Measurements from ENCODE around the gene TRAPPC5.
"Not testable (repeated sequence)": the region's sequence is repeated elsewhere in the genome, so short reads cannot be mapped to it uniquely, and the experiment has no call there.

The TRAPPC5 gene

GRCh38 chr19:7643031-7643415 is 37.6 kb upstream of the TRAPPC5 start:
- no peaks in the 10 kb centered on the region for H3K9me3 Mint-ChIP-seq
- no peaks in the 10 kb centered on the region for H3K27me3 Mint-ChIP-seq
- peaks cover 22% of the 10 kb centered on the region for H3K4me1 Mint-ChIP-seq
- H3K27ac Mint-ChIP-seq, result no peak overlapping the region
- H3K4me3 Mint-ChIP-seq, result no peak overlapping the region
- peaks cover 4% of the 10 kb centered on the region for H3K36me3 Mint-ChIP-seq

DNA sequence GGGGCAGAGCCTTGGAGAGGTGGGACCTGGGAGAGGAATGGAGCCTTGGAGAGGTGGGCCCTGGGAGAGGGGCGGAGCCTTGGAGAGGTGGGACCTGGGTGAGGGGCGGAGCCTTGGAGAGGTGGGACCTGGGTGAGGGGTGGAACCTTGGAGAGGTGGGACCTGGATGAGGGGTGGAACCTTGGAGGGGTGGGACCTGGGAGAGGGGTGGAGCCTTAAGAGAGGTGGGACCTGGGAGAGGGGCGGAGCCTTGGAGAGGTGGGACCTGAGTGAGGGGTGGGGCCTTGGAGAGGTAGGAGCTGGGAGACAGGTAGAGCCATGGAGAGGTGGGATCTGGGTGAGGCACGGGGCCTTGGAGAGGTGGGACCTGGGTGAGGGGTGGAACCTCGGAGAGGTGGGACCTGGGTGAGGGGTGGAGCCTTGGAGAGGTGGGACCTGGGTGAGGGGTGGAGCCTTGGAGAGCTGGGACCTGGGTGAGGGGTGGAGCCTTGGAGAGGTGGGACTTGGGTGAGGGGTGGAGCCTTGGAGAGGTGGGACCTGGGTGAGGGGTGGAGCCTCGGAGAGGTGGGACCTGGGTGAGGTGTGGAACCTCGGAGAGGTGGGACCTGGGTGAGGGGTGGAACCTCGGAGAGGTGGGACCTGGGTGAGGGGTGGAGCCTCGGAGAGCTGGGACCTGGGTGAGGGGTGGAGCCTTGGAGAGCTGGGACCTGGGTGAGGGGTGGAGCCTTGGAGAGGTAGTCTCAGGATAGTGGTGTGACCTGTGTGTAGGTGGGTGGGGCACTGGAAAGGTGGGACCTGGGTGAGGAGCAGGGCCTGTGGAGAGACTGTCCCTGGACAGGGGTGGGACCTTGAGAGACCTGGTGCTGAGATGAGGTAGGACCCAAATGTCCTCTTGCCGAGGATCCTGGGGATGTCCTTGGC is 36.7 kb upstream of the TRAPPC5 start:
- H3K27me3 Mint-ChIP-seq, H3K36me3 Mint-ChIP-seq, H3K4me3 Mint-ChIP-seq, H3K9me3 Mint-ChIP-seq, H3K27ac Mint-ChIP-seq: not testable (repeated sequence)
- H3K4me1 Mint-ChIP-seq, result peaks cover 14% of the 10 kb centered on the region

- no peak overlapping the region for H3K27ac Mint-ChIP-seq
- no peak overlapping the region for H3K4me3 Mint-ChIP-seq
- H3K4me1 Mint-ChIP-seq, result peaks cover 9% of the 10 kb centered on the region
- no peaks in the 10 kb centered on the region for H3K27me3 Mint-ChIP-seq
- H3K36me3 Mint-ChIP-seq, result peaks cover 4% of the 10 kb centered on the region
- H3K9me3 Mint-ChIP-seq, result no peaks in the 10 kb centered on the region
Observed at GRCh38 chr19:7644550-7644877, 36.1 kb upstream of the TRAPPC5 start.

DNA sequence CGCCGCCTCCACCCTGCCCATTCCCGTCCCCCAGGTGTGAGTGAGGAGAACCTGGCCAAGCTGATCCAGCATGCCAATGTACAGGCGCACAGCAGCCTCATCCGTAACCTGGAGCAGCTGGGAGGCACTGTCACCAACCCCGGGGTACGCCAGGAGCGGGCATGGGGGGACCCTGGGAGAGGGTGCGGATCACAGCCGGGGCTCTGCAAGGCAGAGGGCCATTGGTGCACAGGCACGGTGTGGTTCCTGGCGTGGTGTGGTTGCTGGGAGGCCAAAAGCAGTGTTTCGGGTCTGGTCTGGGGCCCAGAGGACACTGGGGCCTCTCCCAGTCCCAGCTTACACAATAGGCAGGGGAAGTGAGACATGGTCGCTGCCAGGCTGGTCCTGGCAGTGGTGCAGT is 35.5 kb upstream of the TRAPPC5 start:
- Mint-ChIP-seq H3K4me1 (peaks cover 3% of the 10 kb centered on the region), H3K27me3 (no peaks in the 10 kb centered on the region), H3K27ac (no peak overlapping the region), H3K9me3 (no peaks in the 10 kb centered on the region), H3K36me3 (peaks cover 4% of the 10 kb centered on the region), H3K4me3 (no peak overlapping the region)

DNA sequence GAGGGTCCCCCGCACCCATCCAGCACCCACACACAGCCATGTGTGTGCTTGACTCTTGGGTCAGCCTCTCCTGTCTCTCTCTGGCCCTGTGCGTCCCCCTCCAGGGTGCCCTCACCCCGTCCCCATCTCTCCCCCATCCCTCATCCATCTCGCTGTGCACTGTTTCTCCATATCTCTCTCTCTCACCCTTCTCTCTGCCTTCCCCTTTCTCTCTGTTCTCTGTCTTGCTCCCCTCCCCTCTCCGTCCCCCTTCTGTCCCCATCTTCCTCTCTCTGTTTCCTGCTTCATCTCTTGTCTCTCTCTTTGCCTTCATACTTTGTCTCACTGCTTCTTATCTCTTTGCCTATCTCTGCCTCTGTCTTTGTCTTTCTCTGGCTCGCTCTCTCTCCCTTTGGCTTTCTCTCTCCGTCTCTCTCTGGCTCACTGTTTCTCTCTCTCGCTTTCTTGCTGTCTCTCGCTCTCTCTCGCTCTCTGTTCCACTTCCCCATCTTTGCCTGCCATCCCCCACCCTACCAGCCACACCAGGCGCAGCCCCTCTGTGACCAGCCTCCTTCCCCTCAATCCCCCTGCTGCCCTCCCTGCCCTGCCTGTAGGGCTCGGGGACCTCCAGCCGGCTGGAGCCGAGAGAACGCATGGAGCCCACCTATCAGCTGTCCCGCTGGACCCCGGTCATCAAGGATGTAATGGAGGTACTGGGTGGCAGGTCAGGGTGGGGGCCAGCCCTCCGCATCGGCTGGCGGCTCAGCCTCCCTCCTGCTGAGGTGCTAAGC is 34.8 kb upstream of the TRAPPC5 start:
- Mint-ChIP-seq H3K4me3 (no peak overlapping the region), H3K27ac (no peak overlapping the region), H3K9me3 (no peaks in the 10 kb centered on the region)

DNA sequence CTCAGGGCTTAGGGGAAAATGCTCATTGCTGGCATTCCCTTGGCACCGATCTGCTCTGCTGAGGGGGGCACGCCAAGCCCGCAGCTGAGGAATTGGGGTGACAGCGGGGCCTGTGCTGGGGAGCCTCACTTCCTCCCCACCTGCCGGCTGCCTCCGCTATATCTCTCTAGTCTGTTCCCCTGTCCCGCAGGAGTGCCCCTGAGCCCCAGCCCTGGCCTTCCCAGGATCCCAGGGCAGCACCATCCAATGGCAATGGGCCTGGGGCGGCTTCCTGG is 34.3 kb upstream of the TRAPPC5 start:
- no peaks in the 10 kb centered on the region for H3K9me3 Mint-ChIP-seq
- no peaks in the 10 kb centered on the region for H3K27me3 Mint-ChIP-seq
- H3K27ac Mint-ChIP-seq, result no peak overlapping the region
- no peaks in the 10 kb centered on the region for H3K4me1 Mint-ChIP-seq
- peaks cover 4% of the 10 kb centered on the region for H3K36me3 Mint-ChIP-seq
- no peak overlapping the region for H3K4me3 Mint-ChIP-seq

More for the DNA sequence above, 34.8 kb upstream of the TRAPPC5 start:
- no peaks in the 10 kb centered on the region for H3K4me1 Mint-ChIP-seq
- no peaks in the 10 kb centered on the region for H3K27me3 Mint-ChIP-seq
- H3K36me3 Mint-ChIP-seq, result peaks cover 4% of the 10 kb centered on the region

DNA sequence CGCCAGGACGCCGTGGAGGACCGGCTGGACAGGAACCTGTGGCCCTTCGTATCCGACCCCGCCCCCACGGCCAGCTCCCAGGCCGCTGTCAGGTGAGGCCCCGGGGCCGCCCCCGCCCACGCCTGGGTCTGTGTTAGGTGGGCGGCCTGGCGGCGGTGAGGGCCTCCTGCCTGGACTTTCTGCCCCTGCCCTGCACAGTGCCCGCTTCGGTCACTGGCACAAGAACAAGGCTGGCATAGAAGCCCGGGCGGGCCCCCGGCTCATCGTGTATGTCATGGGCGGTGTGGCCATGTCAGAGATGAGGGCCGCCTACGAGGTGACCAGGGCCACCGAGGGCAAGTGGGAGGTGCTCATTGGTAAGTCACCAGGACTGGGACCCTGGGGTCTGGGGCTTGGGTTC is 33.5 kb upstream of the TRAPPC5 start:
- H3K9me3 Mint-ChIP-seq, result no peaks in the 10 kb centered on the region
- H3K27me3 Mint-ChIP-seq, result no peaks in the 10 kb centered on the region
- H3K36me3 Mint-ChIP-seq, result peaks cover 4% of the 10 kb centered on the region
- no peak overlapping the region for H3K4me3 Mint-ChIP-seq
- peaks cover 3% of the 10 kb centered on the region for H3K4me1 Mint-ChIP-seq
- no peak overlapping the region for H3K27ac Mint-ChIP-seq

DNA sequence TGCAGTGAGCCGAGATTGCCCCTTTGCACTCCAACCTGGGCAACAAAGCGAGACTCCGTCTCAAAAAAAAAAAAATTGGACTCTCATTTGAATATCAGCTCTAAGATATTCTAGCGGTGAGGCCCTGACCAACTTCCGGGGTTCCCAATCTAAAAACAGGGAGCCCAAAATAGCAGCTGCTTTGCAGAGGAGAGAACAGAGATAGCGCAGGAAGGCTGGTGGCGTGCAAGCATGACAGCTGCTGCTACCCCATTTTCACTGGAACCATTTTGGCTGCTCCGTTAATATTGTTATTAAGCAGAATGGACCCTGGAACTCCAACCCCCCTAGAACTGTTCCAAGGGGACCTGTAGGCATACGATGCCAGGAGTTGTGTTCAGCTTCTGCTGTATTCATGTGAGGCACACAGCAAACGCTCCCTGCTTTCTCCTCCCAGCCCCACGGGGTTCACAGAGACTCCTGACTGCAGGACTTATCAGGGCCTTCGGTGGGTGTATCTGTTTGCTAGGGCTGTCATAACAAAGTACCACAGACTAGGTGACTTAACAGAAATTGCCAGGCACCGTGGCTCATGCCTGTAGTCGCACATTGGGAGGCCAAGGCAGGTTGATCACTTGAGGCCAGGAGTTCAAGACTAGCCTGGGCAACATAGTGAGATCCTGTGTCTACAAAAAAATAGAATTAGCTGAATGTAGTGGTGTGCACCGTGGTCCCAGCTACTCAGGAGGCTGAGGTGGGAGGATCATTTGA is 32.2 kb upstream of the TRAPPC5 start:
- Mint-ChIP-seq H3K27ac (no peak overlapping the region), H3K9me3 (no peaks in the 10 kb centered on the region), H3K4me1 (peaks cover 11% of the 10 kb centered on the region), H3K36me3 (peaks cover 4% of the 10 kb centered on the region), H3K27me3 (no peaks in the 10 kb centered on the region), H3K4me3 (no peak overlapping the region)

- Mint-ChIP-seq H3K36me3 (peaks cover 4% of the 10 kb centered on the region), H3K4me3 (no peak overlapping the region), H3K27ac (no peak overlapping the region), H3K27me3 (no peaks in the 10 kb centered on the region), H3K9me3 (no peaks in the 10 kb centered on the region), H3K4me1 (peaks cover 11% of the 10 kb centered on the region)
Observed at GRCh38 chr19:7650148-7650547, 30.5 kb upstream of the TRAPPC5 start.

GRCh38 chr19:7652061-7652641 is 28.5 kb upstream of the TRAPPC5 start:
- Mint-ChIP-seq H3K27ac (peak overlapping the region; percentile 65), H3K9me3 (no peaks in the 10 kb centered on the region), H3K36me3 (peaks cover 2% of the 10 kb centered on the region), H3K4me1 (peaks cover 13% of the 10 kb centered on the region), H3K27me3 (no peaks in the 10 kb centered on the region), H3K4me3 (peak overlapping the region; percentile 45)

DNA sequence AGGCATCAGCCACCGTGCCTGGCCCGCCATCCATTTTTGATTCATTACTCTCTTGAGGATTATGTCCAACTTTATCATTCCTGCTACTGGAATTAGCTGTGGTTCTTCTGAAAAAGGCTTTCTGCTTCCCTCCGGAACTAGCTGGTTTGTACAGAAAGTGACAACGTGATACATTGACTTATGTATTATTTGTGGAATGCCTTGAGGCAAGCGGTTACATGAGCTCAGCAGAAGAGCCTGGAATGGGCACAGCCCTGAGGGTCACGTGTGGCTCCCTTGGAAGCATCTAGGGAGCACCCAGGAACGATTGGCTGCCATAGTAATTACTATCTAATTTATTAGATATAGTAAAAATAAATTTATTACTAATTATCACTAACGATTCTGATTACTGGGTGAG is 26.2 kb upstream of the TRAPPC5 start:
- Mint-ChIP-seq H3K4me1 (peaks cover 27% of the 10 kb centered on the region), H3K36me3 (no peaks in the 10 kb centered on the region), H3K27ac (peak overlapping the region; percentile 46), H3K9me3 (no peaks in the 10 kb centered on the region), H3K4me3 (no peak overlapping the region), H3K27me3 (no peaks in the 10 kb centered on the region)

GRCh38 chr19:7655581-7655980 is 25.1 kb upstream of the TRAPPC5 start:
- Mint-ChIP-seq H3K4me1 (peaks cover 27% of the 10 kb centered on the region), H3K27me3 (no peaks in the 10 kb centered on the region), H3K4me3 (no peak overlapping the region), H3K36me3 (no peaks in the 10 kb centered on the region), H3K27ac (no peak overlapping the region), H3K9me3 (no peaks in the 10 kb centered on the region)

DNA sequence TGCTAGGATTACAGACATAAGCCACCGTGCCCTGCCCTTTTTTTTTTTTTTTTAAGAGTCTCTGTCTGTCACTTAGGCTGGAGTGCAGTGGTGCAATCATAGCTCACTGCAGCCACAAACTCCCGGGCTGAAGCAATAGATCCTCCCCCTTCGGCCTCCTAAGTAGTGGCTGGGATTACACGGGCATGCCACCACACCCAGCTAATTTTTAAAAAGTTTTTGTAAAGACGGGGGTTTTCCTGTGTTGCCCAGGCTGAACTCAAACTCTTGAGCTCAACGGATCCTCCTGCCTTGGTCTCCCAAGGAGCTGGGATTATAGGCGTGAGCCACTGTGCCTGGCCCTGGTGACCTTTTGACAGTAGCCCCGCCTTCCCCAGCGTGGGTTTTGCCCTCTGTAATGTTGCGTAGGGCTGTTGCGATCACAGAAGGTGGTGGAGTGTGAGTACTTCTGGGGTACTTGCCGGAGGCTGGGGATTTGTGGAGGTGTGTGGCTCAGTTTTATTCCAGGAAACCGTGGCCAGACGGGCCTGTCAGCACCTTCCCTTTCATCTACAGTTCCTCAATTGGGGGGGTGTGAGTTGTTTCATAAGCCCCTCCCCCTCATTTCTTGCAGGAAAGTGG is 23.4 kb upstream of the TRAPPC5 start:
- H3K36me3 Mint-ChIP-seq, result no peaks in the 10 kb centered on the region
- no peak overlapping the region for H3K4me3 Mint-ChIP-seq
- H3K27me3 Mint-ChIP-seq, result no peaks in the 10 kb centered on the region
- no peaks in the 10 kb centered on the region for H3K9me3 Mint-ChIP-seq
- H3K4me1 Mint-ChIP-seq, result peaks cover 23% of the 10 kb centered on the region
- H3K27ac Mint-ChIP-seq, result no peak overlapping the region

GRCh38 chr19:7658219-7658686 is 22.4 kb upstream of the TRAPPC5 start:
- Mint-ChIP-seq H3K36me3 (no peaks in the 10 kb centered on the region), H3K27me3 (no peaks in the 10 kb centered on the region), H3K27ac (peak overlapping the region; percentile 70), H3K9me3 (no peaks in the 10 kb centered on the region), H3K4me3 (peak overlapping the region; percentile 73), H3K4me1 (peaks cover 16% of the 10 kb centered on the region)

Measured in activated naive CD4-positive, alpha-beta T cell treated with anti-CD3 and anti-CD28 coated beads, Interleukin-2, amount 50 U/mL, for 24 hours (primary cell).